ENCODE data around the gene P2RX5. TPM values are rescaled to one million over a fixed set of nuclear protein-coding genes. Genes with fewer than 3 reads are reported as not detected.

The P2RX5 gene
- total RNA-seq, 6 donors from 2014 or later = 0.46 to 15.7 (median 2.5) TPM; not detected in 1

GRCh38 chr17:3636154-3636907 is 59.6 kb downstream of the P2RX5 start, which contains the start of the genes CTNS and SHPK:
TSS of gene CTNS (plus strand) at chr17:3636760. CDS start at chr17:3640207, 3,447 bp downstream.
TSS of gene SHPK (minus strand) at chr17:3636250. CDS start at chr17:3636219, 31 bp downstream.
- Histone ChIP-seq H3K4me3 (peak within 1 kb of the TSS; percentile 88 to 100 (median 99)), H3K4me1 (peaks cover 23 to 66% (median 30%) of the 10 kb centered on the region in 4 donors), H3K36me3 (peaks cover 0 to 9% (median 0%) of the 10 kb centered on the region in 4 donors), H3K27ac (peak within 1 kb of the TSS; percentile 97 to 99 (median 98)), H3K27me3 (no peaks in the 10 kb centered on the region), H3K9me3 (no peaks in the 10 kb centered on the region)
- DNase-seq (peak; percentile 98 to 99), ATAC-seq (ENCODE audit: low FRiP score in 2 of 2) (peak; percentile 99)
- 0 to 1% methylated on average over 27 to 40 of the region's 68 CpGs for WGBS, 2 donors
- TF ChIP-seq POLR2A (IDR thresholded peaks at IDR 0.05) (peak in 3 of 4 donors; percentile 48 to 72 (median 66)), CTCF (IDR thresholded peaks at IDR 0.05) (peak in 1 of 6 experiments; percentile 28), EP300 (IDR thresholded peaks at IDR 0.05) (no peak), POLR2AphosphoS5 (IDR thresholded peaks at IDR 0.05) (peak; percentile 85 to 86)

GRCh38 chr17:3635474-3636153 is 60.3 kb downstream of the P2RX5 start:
- no peak for ATAC-seq (ENCODE audit: low FRiP score in 2 of 2)
- Histone ChIP-seq H3K4me3 (peak overlapping the region; percentile 88 to 100 (median 99)), H3K27me3 (no peaks in the 10 kb centered on the region), H3K9me3 (no peaks in the 10 kb centered on the region), H3K36me3 (peaks cover 0 to 9% (median 0%) of the 10 kb centered on the region in 4 donors), H3K4me1 (peaks cover 18 to 59% (median 28%) of the 10 kb centered on the region in 4 donors), H3K27ac (peak overlapping the region; percentile 97 to 99 (median 98))
- no peak for DNase-seq
- WGBS, 2 donors = 27 to 40% methylated on average over 18 to 32 of the region's 38 CpGs
- TF ChIP-seq EP300 (IDR thresholded peaks at IDR 0.05) (no peak), CTCF (IDR thresholded peaks at IDR 0.05) (peak in 1 of 6 experiments; percentile 21)

GRCh38 chr17:3632287-3632686 is 63.7 kb downstream of the P2RX5 start:
- WGBS, 2 donors = 92 to 95% methylated on average over 7 of the region's 7 CpGs
- H3K27me3 ChIP-seq = no peaks in the 10 kb centered on the region
- TF ChIP-seq CTCF (IDR thresholded peaks at IDR 0.05) (no peak), POLR2AphosphoS5 (IDR thresholded peaks at IDR 0.05) (no peak)
- H3K9me3 ChIP-seq = no peaks in the 10 kb centered on the region
- H3K4me3 ChIP-seq = no peak overlapping the region
- DNase-seq (no peak), ATAC-seq (ENCODE audit: low FRiP score in 2 of 2) (no peak)
- H3K4me1 ChIP-seq = peaks cover 13 to 31% (median 17%) of the 10 kb centered on the region in 4 donors
- H3K27ac ChIP-seq = no peak overlapping the region
- H3K36me3 ChIP-seq = peaks cover 0 to 42% (median 25%) of the 10 kb centered on the region in 4 donors

- H3K27ac ChIP-seq = no peak overlapping the region
- TF ChIP-seq POLR2AphosphoS5 (IDR thresholded peaks at IDR 0.05) (no peak), POLR2A (IDR thresholded peaks at IDR 0.05) (no peak), EP300 (IDR thresholded peaks at IDR 0.05) (no peak), CTCF (IDR thresholded peaks at IDR 0.05) (no peak)
- H3K27me3 ChIP-seq = no peaks in the 10 kb centered on the region
- DNase-seq (no peak), ATAC-seq (ENCODE audit: low FRiP score in 2 of 2) (no peak)
- H3K9me3 ChIP-seq = no peaks in the 10 kb centered on the region
- WGBS, 2 donors = 92 to 97% methylated on average over 10 of the region's 10 CpGs
- peaks cover 11 to 24% (median 14%) of the 10 kb centered on the region in 4 donors for H3K4me1 ChIP-seq
- H3K36me3 ChIP-seq = peaks cover 0 to 52% (median 30%) of the 10 kb centered on the region in 4 donors
- no peak overlapping the region for H3K4me3 ChIP-seq
These were observed 65.2 kb downstream of the P2RX5 start for GRCh38 chr17:3630781-3631180.

Measured in upper lobe of left lung (tissue), 6 donors.